GM19372 (cell line): ENCODE results near the gene PTCD3.

Source experiments
- ATAC-seq: cut with Tn5 transposase; IDR thresholded peaks from one replicate; pipeline ENCODE4 v1.9.1; 2021; ENCODE audit warnings: mild to moderate bottlenecking, low read depth, moderate library complexity; ENCODE audit not compliant: unreplicated experiment

Gene PTCD3

DNA sequence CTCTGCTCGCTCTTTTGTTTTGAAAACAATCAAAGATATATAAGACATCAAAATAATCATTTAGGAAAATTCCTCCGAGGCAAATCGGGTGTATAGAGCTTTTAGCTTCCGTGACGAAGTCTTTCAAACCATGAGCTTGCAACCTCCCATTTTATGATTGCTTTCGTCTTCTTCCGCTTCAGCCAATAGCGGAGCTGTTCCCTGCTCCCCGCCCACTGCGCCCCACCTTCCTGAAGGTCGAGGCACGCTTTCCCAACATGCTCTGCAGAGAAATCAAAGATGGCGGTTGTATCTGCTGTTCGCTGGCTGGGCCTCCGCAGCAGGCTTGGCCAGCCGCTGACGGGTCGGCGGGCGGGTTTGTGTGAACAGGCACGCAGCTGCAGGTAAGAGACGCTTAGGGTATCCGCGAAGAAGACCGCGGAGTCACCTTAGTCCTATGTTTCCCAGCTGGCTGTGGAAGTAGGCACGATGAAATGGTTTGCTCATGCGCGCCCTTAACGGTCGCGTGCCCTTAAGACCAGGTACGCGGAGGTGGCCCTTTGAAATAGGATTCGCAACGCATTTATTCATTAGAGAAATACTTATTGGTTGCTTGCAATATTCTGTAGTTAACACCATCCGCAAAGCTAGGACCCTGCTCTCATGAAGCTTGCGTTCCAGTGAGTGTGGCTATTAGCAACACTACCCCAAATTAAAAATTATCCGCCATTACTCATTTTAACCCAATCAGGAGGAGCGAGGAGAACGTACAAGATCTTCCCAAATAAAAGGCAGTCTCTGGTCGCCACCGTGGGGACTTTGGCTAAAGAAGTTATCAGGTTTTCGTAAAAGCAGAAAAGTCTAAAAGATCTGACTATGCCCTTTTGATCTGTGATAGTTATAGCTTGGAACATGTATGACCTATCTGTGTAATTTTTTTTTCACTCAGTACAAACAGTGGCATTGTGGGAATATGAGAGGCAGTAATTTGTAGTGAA is at the start of gene PTCD3:
TSS of gene PTCD3 (plus strand) at position 267 of the 977 bp plus-strand sequence. CDS start at position 280, 13 bp downstream.
- ATAC-seq, result peak; percentile 86

DNA sequence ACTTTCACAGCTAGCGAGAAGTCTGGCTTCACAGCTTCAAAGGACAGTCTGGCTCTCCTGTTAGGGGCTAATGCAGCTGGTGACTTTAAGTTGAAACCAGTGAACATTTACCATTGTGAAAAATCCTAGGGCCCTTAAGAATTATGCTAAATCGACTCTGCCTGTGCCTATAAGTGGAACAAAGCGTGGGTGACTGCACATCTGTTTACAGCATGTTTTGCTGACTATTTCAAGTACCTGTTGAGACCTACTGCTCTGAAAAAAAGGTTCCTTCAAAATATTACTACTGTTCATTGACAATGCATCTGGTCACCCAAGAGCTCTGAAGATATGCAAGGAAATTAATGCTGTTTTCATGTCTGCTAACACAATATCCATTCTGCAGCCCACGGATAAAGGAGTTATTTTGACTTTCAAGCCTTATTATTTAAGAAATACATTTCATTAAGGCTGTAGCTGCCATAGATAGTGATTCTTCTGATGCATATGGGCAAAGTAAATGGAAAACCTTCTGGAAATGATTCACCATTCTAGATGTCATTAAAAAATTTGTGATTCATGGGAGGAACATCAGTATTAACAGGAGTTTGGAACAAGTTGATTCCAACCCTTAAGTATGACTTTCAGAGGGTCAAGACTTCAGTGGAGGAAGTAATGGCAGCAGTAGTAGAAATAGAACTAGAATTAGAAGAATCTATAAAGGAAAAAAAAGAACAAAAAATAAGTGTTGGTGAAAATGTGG is 49.3 kb upstream of the PTCD3 start:
- no peak for ATAC-seq

DNA sequence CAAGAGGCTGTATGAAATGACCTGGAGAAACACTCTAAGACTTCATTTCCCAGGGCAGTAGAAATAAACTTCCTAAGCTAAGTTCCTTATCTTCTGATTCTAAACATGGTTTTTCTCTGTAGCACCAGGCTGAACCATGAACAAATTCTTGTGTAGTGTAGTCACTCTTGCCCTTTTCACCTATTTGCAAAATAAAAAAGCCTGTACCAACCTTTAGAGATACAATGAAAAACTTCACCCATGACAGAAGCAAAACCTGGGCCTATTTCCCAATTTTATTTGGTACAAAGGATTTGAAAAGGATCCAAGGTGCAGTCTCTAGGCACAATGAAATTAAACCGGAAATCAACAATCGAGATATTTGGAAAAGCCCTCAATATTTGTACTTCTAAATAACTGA is 44.0 kb upstream of the PTCD3 start:
- ATAC-seq, result no peak

DNA sequence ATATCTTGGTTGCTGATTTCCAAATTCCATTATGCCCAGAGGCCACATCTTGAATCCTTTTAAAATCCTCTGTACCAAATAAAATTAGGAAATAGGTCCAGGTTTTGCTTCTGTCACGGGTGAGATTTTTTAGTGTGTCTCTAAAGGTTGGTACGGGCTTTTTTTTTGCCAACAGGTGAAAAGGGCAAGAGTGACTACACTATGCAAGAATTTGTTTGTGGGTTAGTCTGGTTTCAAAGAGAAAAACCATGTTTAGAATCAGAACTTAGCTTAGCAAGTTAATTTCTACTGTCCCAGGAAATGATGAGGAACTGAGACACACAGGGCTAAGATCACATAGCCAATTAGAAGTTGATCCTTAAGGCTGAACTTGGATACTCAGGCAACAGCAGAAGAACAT is 42.0 kb upstream of the PTCD3 start:
- ATAC-seq, result no peak

DNA sequence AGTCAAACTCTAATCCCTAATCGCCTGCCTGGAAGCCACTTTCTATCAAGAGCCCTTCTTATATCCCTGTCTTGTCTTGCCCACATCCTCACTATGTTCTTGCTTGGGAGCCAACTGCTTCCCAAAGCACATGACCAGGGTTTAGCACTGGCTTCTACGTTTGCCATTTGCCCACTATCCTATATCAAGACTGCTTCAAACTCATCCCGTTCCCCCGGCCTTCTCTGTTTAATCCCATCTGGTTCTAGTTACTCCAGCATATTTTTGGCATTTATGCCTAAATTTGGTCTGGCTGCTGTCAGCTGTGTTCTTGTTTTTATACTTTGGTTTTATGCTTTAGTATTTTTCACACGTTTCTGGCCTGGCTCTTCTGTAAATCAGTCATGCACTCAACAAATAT is 40.5 kb upstream of the PTCD3 start:
- ATAC-seq, result no peak

DNA sequence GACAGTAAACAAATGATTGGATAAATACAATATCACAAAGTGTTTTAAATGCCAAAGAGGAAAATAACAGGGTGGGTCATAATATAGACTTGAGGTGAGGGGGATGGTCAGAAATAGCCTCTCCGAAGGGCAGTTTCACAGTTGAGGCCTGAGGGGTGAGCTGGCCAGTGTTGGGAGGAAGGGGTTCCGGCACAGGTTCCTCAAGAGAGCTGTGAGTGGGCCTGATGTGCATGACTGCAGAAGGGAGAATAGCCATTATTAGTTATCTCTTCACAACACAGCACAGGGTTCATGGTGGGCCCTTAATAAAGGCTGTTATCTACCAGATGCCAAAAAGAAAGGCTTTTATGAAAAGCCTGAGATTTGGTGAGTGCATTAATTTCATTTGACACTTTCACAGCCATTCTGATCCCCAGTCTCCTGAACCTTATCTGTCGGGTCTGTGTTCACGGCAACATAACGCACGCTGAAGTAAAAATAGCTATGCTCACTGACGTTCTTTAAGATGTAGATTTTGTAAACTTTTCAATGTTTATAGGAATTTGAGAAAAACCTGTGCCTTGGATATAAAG is 39.9 kb upstream of the PTCD3 start:
- ATAC-seq, result no peak

DNA sequence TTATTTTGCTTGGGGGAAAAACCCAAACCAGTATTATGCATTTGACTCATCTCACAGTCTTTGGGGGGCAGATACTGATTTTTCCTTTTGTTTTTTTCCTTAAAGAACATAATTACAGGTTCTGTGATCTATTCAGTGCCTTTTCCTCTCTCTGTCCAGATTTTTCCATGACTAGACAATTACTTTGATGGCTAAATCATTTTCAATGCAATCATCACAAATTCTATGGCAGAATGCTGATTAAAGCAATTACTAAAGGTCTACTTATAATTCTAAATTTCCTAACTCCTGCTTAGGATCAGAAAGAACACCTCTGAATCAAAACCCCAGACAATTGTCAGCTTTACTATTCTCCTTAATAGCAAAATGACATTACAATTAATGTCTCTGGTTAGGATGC is 39.1 kb upstream of the PTCD3 start:
- no peak for ATAC-seq

DNA sequence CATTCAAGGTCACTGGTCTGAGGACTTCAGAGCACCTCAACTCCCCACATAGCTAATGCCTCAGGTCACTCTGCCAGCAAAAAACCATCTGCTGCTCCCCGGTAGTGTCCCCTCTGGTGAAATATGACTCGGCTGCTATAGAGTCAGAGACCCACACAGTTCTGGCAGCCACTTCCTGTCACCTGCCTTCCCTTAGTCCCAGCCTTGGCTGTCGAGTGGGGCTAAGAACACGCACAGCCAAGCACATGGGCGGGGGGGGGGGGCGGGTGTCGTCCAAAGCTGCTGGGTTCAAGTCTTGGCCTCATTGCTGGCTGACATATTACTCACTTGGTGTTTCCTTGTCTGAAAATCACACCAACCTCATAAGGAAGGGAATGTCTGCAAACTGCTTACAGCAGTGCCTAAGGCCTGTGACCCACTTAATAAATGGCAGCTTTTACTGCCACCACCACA is 37.9 kb upstream of the PTCD3 start:
- no peak for ATAC-seq

DNA sequence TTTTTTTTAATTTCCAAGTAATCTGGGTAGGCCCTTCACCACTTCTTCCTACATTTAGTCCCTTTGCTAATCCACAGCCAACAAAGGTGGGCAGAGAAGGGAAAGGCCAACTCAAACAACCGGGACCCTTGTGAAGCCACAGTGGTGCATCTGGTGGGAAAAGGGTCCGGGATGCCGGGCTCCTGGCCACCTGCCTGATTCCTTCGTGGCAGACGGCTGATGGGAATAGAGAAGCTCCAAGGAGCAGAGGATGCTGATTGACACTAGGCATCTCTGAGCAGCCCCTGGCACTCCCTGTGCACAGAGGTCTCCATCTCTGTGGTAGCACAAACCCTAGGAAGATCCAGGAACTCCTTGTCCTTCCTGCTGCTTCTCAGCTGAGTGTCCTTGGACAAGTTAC is 37.4 kb upstream of the PTCD3 start:
- no peak for ATAC-seq

DNA sequence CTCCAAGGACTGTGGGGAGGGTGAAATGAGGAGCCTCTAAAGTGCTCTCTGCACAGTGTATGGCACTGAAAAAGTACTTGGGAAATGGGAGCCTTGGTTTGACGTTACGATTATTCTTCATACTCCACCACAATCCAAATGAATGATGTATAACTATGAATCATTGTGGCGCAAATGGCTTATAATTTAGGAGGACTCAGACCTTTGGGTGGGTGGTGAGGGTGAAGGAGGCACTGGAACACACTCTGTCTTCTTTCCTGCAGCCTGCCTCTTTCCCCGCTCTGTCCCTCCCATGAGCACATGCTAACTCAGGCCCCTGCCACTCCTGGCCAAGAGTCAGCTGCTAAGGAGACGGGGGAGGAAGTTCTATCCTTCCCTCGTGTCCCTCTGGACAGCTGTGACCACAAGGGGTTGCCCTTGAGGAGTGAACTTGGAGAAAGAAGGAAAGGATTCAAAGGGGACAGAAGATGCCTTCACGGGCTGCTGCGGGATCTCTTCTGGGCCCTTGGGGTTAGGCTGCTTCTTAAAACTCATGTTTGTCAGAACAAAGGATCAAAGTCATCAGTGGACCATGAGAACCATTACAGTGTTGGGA is 36.8 kb upstream of the PTCD3 start:
- ATAC-seq, result no peak

DNA sequence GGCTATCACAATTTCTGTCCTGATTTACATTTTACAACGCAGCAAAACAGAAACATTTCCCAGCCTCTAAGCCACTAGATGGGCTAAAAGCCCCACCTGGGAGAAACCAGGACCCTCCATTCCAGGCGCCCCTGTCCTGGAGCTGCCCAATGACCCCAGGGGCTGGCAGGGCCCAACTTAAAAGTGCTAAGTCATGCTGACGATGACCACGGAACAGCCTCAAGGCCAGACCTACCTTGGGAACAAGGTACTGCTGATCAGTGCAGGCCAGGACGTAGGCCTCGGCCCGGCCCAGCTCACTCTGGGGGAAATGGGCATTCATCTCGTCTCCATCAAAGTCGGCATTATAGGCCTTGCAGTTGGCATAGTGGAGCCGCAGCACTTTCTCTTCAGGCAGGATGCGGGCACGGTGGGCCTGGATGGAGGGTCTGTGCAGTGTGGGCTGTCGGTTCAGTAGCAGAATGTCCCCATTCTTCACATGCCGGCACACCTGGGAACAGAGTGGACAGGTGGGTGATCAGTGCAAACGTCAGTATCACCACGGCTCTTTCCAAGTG is 36.2 kb upstream of the PTCD3 start:
- ATAC-seq, result no peak

DNA sequence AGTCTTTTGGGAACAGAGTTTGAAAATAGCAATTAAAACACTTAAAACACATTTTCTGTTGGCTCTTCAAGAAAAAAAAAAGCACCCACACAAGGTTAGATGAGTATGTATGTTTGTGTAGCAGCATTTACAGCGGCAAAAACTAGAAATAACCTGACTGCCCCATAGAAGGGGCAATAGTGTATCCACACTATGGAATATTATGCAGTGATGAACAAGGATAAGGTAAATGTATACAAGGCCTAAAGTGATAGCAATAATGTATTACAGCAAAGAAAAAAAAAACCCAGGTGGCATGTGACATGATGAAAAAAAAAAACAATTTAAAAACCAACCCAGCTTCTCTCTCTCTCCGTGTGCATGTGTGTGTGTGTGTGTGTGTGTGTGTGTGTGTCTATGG is 35.2 kb upstream of the PTCD3 start:
- ATAC-seq, result no peak

DNA sequence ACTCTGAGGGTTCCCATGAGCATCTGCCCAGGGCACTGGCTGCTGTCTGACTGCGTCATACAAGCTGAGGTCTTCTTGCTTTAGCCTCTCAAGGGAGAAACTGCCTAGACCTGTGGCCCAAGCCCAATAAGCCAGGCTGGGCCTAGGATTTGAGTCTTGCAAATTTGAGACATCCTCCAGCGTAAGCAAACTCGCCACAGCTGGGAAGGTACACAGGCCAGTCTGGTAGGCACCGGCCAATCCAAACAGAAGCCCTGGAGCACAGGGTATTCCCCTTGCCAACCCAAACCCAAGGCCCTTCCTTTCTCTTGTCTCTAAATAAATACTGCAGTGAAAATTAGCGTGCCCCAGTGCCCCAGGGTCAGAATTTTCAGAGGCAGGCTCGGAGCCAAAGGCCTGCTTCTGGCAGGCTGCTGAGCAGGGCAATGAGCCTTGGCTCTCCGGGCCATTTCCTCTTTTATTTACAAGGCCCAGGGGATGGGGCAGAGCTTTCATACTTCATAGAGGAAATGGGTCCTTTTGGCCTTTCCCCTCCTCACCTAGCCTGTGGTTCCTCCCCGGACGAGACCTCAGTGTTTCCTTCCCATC is 33.7 kb upstream of the PTCD3 start:
- ATAC-seq, result no peak

DNA sequence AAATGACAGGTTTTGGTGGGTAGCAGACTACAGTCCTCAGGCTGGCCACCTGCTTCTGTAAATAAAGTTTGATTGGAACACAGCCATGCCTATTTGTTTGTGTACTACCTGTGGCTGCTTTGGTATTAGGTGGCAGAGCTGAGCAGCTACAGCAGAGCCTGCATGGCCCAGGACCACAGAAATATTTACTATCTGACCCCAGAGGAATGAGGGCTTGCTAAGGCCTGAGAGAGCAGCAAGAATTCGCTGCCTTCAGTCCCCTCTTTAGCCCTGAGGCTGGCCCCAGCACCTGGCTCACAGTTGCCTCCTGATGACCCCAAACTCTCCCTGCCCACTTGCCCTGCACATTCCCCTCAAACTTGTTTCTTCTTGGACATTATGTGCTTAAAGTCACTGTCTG is 32.8 kb upstream of the PTCD3 start:
- no peak for ATAC-seq

DNA sequence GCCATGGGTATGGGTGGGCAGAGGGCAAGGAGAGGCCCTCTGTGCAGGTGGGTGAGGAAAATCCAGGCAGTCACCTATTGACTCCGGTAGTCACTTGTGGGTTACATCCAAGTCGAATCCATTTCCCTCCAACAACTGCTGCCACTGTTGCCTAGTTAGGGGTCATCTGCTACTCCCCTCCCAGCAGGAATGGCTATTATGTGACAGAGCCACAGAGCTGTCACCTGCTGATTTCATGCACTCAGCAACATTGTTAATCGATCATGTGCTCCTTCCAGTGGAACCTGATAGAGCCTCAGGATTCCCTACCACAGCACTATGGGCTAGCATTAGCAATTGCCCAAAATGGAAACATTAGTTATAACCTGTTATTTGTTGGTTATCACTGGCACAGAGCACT is 31.8 kb upstream of the PTCD3 start:
- ATAC-seq, result no peak

DNA sequence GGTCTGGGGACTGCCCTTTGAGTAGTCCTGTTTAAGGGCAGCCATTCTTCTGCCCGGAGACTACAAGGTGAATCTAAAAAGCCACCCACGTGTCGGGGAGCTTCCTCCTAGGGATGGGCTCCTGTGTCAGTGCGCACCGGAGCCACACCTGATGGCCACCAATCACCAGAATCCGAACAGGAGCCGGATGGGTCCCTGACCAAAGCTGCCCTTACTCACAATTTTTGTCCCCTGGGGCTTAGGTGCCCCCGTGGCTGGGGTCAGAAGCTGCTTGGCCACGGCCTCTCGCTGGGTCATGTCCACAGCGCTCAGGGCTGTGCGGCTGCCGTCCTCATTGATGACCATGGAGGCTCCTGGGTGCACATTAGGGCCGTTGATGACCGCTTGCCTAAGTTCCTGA is 31.2 kb upstream of the PTCD3 start:
- no peak for ATAC-seq

DNA sequence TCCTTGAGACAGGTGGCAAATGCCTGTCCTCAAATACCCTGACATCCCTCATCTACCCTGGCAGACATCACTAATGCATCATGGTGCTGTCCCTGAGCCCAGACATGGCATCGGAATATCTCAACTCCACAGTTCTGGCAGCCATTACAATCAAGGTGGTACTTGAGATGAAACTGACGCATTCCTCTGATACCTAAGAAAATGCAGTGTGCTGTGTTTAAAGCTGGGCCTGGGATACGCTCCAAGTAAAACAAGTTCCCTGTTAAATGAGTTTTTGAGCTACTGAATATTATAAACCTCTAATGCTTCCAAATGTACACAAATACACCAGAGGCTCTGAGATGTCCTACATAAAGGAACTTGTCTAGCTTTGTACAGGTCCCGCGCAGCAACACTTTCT is 30.1 kb upstream of the PTCD3 start:
- ATAC-seq, result no peak

DNA sequence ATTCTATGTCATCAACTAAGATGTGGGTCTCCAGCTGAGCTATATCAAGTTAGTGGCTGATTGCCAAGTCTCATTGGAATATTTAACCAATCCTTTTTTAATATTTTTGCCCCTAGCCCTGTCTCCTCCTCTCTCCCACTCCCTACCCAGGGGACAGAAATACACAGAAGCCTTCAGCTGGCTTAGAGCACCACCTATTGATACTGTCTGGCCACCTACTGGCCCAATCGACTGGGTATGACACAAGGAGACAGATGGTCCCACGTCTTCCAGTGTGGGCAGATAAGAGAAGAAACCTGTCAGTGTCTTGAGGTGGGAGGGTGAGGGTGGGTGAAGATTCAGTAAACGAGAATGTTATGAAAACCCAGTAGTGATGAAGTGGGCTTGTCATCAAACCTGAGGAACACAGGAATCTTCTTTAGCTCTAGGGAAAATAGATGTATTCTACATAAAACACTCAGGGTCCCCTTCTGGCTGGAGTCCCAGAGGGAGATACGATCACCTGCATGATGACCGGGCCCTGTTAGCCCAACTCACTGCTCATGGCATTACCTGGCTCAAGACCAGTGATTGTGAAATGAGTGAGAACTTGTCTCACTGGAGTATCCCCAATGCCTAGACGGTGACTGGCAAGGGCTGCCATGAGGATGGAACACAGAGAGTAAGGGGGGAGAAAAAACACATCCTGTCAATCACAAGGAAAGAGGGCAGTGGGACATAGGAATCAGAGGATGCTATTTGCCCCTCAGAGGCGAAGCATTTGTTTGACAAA is 27.1 kb upstream of the PTCD3 start:
- no peak for ATAC-seq
